Smooth muscle cell (in vitro differentiated cells): ENCODE results near the gene SCNM1. TPM values are rescaled to one million over a fixed set of nuclear protein-coding genes. Genes with fewer than 3 reads are reported as not detected.
A peak's percentile ranks its signal among the peaks of the same experiment; 100 is the strongest.
"Not testable (repeated sequence)": the region's sequence is repeated elsewhere in the genome, so short reads cannot be mapped to it uniquely, and the experiment has no call there.

Source experiments
- DNase-seq: peaks from one replicate; lab custom pipeline; 2025; ENCODE audit not compliant: unreplicated experiment; lab: John Stamatoyannopoulos, UW
- H2AFZ ChIP-seq: fragments of 200-600 bp; sonication (generic); 2 replicates; pipeline ENCODE4 v1.6.0; 2016; ENCODE audit warnings: antibody characterized with exemption, low read depth, mild to moderate bottlenecking
- H3F3A ChIP-seq: fragments of 200-600 bp; sonication (generic); 2 replicates; pipeline ENCODE4 v1.6.0; 2017; ENCODE audit warnings: antibody characterized with exemption, low read depth
- H3K27ac ChIP-seq: fragments of 200-600 bp; sonication (generic); 2 replicates; pipeline ENCODE4 v1.5.1; 2016; ENCODE audit warnings: low read depth, mild to moderate bottlenecking
- H3K27me3 ChIP-seq: fragments of 200-600 bp; sonication (generic); 2 replicates; pipeline ENCODE4 v1.6.1; 2016; ENCODE audit warnings: low read depth, mild to moderate bottlenecking
- H3K36me3 ChIP-seq: fragments of 200-600 bp; sonication (generic); 2 replicates; pipeline ENCODE4 v1.5.1; 2016; ENCODE audit warnings: low read depth
- H3K4me1 ChIP-seq: fragments of 200-600 bp; sonication (generic); 2 replicates; pipeline ENCODE4 v1.5.1; 2016; ENCODE audit warnings: low read depth
- H3K4me2 ChIP-seq: fragments of 200-600 bp; sonication (generic); 2 replicates; pipeline ENCODE4 v1.6.0; 2016; ENCODE audit warnings: mild to moderate bottlenecking
- H3K4me3 ChIP-seq: fragments of 200-600 bp; sonication (generic); 2 replicates; pipeline ENCODE4 v1.5.1; 2016; ENCODE audit warnings: mild to moderate bottlenecking
- H3K79me2 ChIP-seq: fragments of 200-600 bp; sonication (generic); 2 replicates; pipeline ENCODE4 v1.6.0; 2016; ENCODE audit warnings: low read depth, mild to moderate bottlenecking
- H3K9ac ChIP-seq: fragments of 200-600 bp; sonication (generic); 2 replicates; pipeline ENCODE4 v1.6.0; 2016; ENCODE audit warnings: low read depth
- H3K9me3 ChIP-seq: fragments of 200-600 bp; sonication (generic); replicated peaks from 2 replicates; pipeline ENCODE4 v1.5.1; 2016; ENCODE audit warnings: low read depth
- H4K20me1 ChIP-seq: fragments of 200-600 bp; sonication (generic); 2 replicates; pipeline ENCODE4 v1.6.0; 2016; ENCODE audit warnings: low read depth
- WGBS: methylation state at CpG from one replicate; pipeline ENCODE4 v1.1.7; 2016; ENCODE audit warnings: low lambda C conversion rate; 5-methylcytosine and 5-hydroxymethylcytosine counted together
- polyA plus RNA-seq: library from polyadenylated mRNA; unstranded; fragments of >200 nt; fragmentation: Nextera tagmentation; extraction: Ambion mirVana; gene quantifications from 2 replicates; pipeline ENCODE4 v1.2.1, GENCODE V29; 2016
- total RNA-seq: library from RNA; depleted of rRNA; stranded (reverse); fragments of >200 nt; gene quantifications from 2 replicates; pipeline ENCODE4 v1.2.3, GENCODE V29; 2014
- TF ChIP-seq, protein P1 (sequence below): fragments of 200-600 bp; sonication (generic); IDR thresholded peaks from 2 replicates; pipeline ENCODE4 v1.5.1; 2017; ENCODE audit warnings: borderline replicate concordance, mild to moderate bottlenecking, antibody characterized with exemption; ENCODE audit not compliant: insufficient read depth, poor library complexity, severe bottlenecking

SCNM1 gene
- total and polyA plus RNA-seq, 2 experiments from 2014 or later, result 49.7 to 94.8 TPM

DNA sequence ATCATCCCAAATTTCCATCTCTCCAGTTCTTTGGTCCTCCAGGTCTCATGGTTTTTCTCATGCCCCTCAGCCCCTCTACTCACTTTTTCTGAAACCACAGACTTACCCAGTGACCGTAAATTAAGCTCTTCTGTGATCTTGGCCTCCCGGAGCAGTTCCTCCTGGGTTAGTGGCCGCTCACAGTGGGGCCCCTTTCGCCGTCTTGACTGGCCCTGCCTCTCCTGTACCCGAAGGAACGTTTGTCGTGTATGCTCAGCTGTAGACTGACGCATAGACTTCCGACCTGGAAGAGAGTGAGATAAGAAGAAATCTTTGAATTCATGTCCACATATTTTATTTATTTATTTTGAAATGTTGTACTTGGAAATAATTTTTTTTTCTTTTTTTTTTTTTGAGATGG, 18.3 kb downstream of the SCNM1 start:
- no peaks in the 10 kb centered on the region for H3K27me3 ChIP-seq
- peaks cover 7% of the 10 kb centered on the region for H3K4me1 ChIP-seq
- H4K20me1 ChIP-seq, result no peaks in the 10 kb centered on the region
- H3K4me2 ChIP-seq, result no peak overlapping the region
- H3K27ac ChIP-seq, result no peak overlapping the region
- TF ChIP-seq, protein P1, sequence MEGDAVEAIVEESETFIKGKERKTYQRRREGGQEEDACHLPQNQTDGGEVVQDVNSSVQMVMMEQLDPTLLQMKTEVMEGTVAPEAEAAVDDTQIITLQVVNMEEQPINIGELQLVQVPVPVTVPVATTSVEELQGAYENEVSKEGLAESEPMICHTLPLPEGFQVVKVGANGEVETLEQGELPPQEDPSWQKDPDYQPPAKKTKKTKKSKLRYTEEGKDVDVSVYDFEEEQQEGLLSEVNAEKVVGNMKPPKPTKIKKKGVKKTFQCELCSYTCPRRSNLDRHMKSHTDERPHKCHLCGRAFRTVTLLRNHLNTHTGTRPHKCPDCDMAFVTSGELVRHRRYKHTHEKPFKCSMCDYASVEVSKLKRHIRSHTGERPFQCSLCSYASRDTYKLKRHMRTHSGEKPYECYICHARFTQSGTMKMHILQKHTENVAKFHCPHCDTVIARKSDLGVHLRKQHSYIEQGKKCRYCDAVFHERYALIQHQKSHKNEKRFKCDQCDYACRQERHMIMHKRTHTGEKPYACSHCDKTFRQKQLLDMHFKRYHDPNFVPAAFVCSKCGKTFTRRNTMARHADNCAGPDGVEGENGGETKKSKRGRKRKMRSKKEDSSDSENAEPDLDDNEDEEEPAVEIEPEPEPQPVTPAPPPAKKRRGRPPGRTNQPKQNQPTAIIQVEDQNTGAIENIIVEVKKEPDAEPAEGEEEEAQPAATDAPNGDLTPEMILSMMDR, result no peak
- peaks cover 18% of the 10 kb centered on the region for H3K36me3 ChIP-seq
- no peaks in the 10 kb centered on the region for H3F3A ChIP-seq
- DNase-seq, result no peak
- no peak overlapping the region for H3K4me3 ChIP-seq
- WGBS, result 98% methylated on average over 10 of the region's 10 CpGs
- no peak overlapping the region for H2AFZ ChIP-seq
- no peak overlapping the region for H3K9ac ChIP-seq
- H3K9me3 ChIP-seq, result no peaks in the 10 kb centered on the region
- H3K79me2 ChIP-seq, result peaks cover 32% of the 10 kb centered on the region

DNA sequence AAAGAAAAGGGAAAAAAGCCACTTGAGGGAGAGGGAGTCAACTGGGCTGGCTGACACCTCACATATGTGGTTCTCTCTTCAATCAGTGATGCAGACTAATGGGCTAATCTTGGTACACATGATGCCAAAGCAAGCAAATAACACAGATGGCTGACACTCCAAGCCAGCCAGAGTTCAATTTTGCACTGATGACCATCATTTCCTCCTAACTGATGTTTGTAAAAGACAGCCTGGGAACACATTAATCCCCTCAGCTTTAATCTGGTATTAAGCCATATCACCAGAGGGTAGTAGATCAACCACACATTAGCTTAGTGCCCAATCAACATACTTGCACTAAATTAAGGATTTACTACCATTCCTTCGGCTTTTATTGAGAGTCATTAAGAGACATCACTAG, 21.3 kb downstream of the SCNM1 start:
- H3K79me2 ChIP-seq, result peaks cover 35% of the 10 kb centered on the region
- H3K36me3 ChIP-seq, result peaks cover 10% of the 10 kb centered on the region
- no peak overlapping the region for H3K4me3 ChIP-seq
- no peaks in the 10 kb centered on the region for H3K9me3 ChIP-seq
- WGBS, result 81% methylated on average over 1 of the region's 1 CpG
- H3F3A ChIP-seq, result no peaks in the 10 kb centered on the region
- TF ChIP-seq, protein P1, result no peak
- DNase-seq, result no peak
- no peaks in the 10 kb centered on the region for H4K20me1 ChIP-seq
- H3K27me3 ChIP-seq, result no peaks in the 10 kb centered on the region
- no peak overlapping the region for H2AFZ ChIP-seq
- H3K4me2 ChIP-seq, result no peak overlapping the region
- H3K4me1 ChIP-seq, result peaks cover 9% of the 10 kb centered on the region
- no peak overlapping the region for H3K27ac ChIP-seq
- no peak overlapping the region for H3K9ac ChIP-seq

DNA sequence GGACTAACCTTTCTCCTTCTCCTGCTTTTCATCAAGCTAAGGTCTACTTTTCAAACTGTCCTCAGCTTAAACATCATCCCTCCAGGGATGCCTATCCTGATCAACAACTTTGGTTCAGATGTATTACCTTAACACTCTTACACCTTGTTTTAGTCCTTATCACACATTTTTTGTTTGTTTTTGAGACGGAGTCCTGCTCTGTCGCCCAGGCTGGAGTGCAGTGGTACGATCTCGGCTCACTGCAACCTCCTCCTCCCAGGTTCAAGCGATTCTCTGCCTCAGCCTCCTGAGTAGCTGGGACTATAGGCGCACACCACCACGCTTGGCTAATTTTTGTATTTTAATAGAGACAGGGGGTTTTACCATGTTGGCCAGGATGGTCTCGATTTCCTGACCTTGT, 22.7 kb downstream of the SCNM1 start:
- 89% methylated on average over 8 of the region's 8 CpGs for WGBS
- Histone ChIP-seq H3K4me2 (peak overlapping the region; percentile 95), H3K9ac (peak overlapping the region; percentile 86), H3K79me2 (peaks cover 35% of the 10 kb centered on the region), H3K4me3 (peak overlapping the region; percentile 99)
- H3F3A ChIP-seq, H3K27me3 ChIP-seq, DNase-seq, H3K4me1 ChIP-seq, H3K27ac ChIP-seq, H2AFZ ChIP-seq, H3K9me3 ChIP-seq, H4K20me1 ChIP-seq, H3K36me3 ChIP-seq: not testable (repeated sequence)

DNA sequence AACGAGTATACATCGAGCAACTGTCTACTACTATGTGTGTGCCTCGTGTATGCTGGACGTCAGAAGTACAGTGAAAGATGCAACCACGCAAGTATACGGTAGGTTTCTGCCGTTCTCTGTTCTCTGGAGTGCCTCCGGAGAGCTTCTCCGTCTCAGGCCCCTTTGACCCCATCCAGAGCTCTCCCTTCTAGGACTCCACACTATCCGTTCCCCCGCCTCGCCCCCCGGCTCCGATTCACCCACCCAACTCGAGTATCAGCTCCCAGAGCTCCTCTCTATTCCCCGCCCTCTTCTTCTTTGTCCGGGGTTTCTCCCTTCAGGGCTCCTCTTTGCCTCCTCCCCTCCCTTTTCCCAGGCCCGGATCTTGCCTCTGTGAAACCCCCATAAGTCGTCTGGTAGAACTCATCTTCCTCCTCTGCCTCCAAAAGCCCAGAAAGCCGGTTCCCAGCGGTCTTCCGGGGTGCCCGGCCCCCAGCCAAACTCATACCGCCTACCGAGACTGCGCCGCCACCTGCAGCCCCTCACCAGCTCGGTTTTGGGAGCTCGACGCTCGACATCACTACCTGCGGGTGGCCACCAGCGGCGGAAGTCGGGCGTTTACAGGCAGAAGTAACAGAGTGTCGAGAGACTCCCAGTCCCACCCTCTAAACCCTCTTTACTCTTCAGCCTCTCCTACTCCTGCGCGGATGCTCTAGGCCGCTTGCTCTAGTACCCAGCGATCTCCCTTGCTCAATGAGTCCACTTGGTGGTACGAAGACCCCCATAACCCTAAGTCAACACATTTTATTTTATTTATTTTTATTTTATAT, 23.9 kb downstream of the SCNM1 start, which contains the start of gene VPS72:
VPS72 (minus strand) TSS at position 561 of the 809 bp plus-strand sequence; CDS start at position 485, 76 bp downstream.
- H4K20me1 ChIP-seq, result no peaks in the 10 kb centered on the region
- H3K27me3 ChIP-seq, result no peaks in the 10 kb centered on the region
- H3K4me1 ChIP-seq, result peaks cover 9% of the 10 kb centered on the region
- H3K4me2 ChIP-seq, result peak within 1 kb of the TSS; percentile 95
- no peaks in the 10 kb centered on the region for H3F3A ChIP-seq
- no peaks in the 10 kb centered on the region for H3K9me3 ChIP-seq
- under 1% methylated on average over 36 of the region's 42 CpGs for WGBS
- DNase-seq, result peak; percentile 23
- H3K4me3 ChIP-seq, result peak within 1 kb of the TSS; percentile 99
- peak within 1 kb of the TSS; percentile 86 for H3K9ac ChIP-seq
- H2AFZ ChIP-seq, result peak within 1 kb of the TSS; percentile 95
- TF ChIP-seq, protein P1, result no peak
- no peaks in the 10 kb centered on the region for H3K36me3 ChIP-seq
- peak within 1 kb of the TSS; percentile 75 for H3K27ac ChIP-seq
- H3K79me2 ChIP-seq, result peaks cover 35% of the 10 kb centered on the region
